Upper lobe of left lung (tissue), 4 donors: ENCODE data around the gene RAET1L.

Experiments used
- CTCF ChIP-seq, 6 experiments: fragments of 450-650 bp in 4 of 6; fragments of 200-600 bp in 2 of 6; sonication (generic) in 2 of 6; IDR thresholded peaks; one replicate each; pipeline ENCODE4 v1.5.1; 2016 to 2019; ENCODE audit warnings: antibody characterized with exemption in 6 of 6
- POLR2A ChIP-seq, 4 donors: fragments of 450-650 bp; IDR thresholded peaks; one replicate each; pipeline ENCODE4 v1.5.1; 2016 to 2017; ENCODE audit warnings: antibody characterized with exemption in 4 of 4, mild to moderate bottlenecking in 2 of 4

- TF ChIP-seq CTCF (IDR thresholded peaks at IDR 0.05) (no peak), POLR2A (IDR thresholded peaks at IDR 0.05) (no peak)
These were observed 22.6 kb downstream of the RAET1L start for GRCh38 chr6:150002710-150003109.
